Upper lobe of left lung (tissue), 6 donors: ENCODE measurements around the gene ZBTB9. TPM values are rescaled to one million over a fixed set of nuclear protein-coding genes. Genes with fewer than 3 reads are reported as not detected.
"Not testable (repeated sequence)": the region's sequence is repeated elsewhere in the genome, so short reads cannot be mapped to it uniquely, and the experiment has no call there.

Experiments used
- ATAC-seq, 2 donors: fragments of 200-7000 bp; cut with Tn5 transposase; one replicate each; pipeline ENCODE4 v1.9.1; 2022; ENCODE audit warnings: mild to moderate bottlenecking in 2 of 2, moderate library complexity in 2 of 2; ENCODE audit not compliant: low FRiP score in 2 of 2
- DNase-seq, 2 donors: peaks; one replicate each; pipeline ENCODE4 v3.0.0-alpha.2; 2019 to 2020
- H3K27ac ChIP-seq, 4 donors: fragments of 200-600 bp; sonication (generic); one replicate each; pipeline ENCODE4 v1.5.1; 2016 to 2019
- H3K27me3 ChIP-seq, 4 donors: fragments of 200-600 bp; sonication (generic); one replicate each; pipeline ENCODE4 v1.5.1; 2017 to 2019
- H3K36me3 ChIP-seq, 4 donors: fragments of 200-600 bp; sonication (generic); one replicate each; pipeline ENCODE4 v1.5.1; 2016 to 2019
- H3K4me1 ChIP-seq, 4 donors: fragments of 200-600 bp; sonication (generic); one replicate each; pipeline ENCODE4 v1.5.1; 2018 to 2019
- H3K4me3 ChIP-seq, 4 donors: fragments of 200-600 bp; sonication (generic); one replicate each; pipeline ENCODE4 v1.5.1; 2017 to 2019; ENCODE audit warnings: mild to moderate bottlenecking in 2 of 4, moderate library complexity in 1 of 4
- H3K9me3 ChIP-seq, 4 donors: fragments of 200-600 bp; sonication (generic); one replicate each; pipeline ENCODE4 v1.5.1; 2018 to 2019
- EP300 ChIP-seq, 4 donors: sonication (generic); formaldehyde crosslinking; IDR thresholded peaks; one replicate each; pipeline ENCODE4 v1.5.1; 2017; ENCODE audit warnings: antibody characterized with exemption in 4 of 4, control low read depth in 2 of 4
- POLR2A ChIP-seq, 4 donors: fragments of 450-650 bp; IDR thresholded peaks; one replicate each; pipeline ENCODE4 v1.5.1; 2016 to 2017; ENCODE audit warnings: antibody characterized with exemption in 4 of 4, mild to moderate bottlenecking in 2 of 4
- POLR2AphosphoS5 ChIP-seq, 2 donors: sonication (generic); formaldehyde crosslinking; IDR thresholded peaks; one replicate each; pipeline ENCODE4 v1.5.1; 2017; ENCODE audit warnings: antibody characterized with exemption in 2 of 2
- WGBS, 2 donors: methylation state at CpG; one replicate each; pipeline ENCODE4 v1.1.5; 2017 to 2018; 5-methylcytosine and 5-hydroxymethylcytosine counted together
- total RNA-seq, 6 donors: library from RNA; depleted of rRNA in 4 of 6; stranded (reverse); fragments of >200 nt in 4 of 6; gene quantifications; one replicate each; pipeline versions ENCODE4 v1.1.0 to v1.2.1, GENCODE V29; 2016 to 2021
- TF ChIP-seq, protein P1 (sequence below), 6 experiments: fragments of 450-650 bp in 4 of 6; fragments of 200-600 bp in 2 of 6; sonication (generic) in 2 of 6; IDR thresholded peaks; one replicate each; pipeline ENCODE4 v1.5.1; 2016 to 2019; ENCODE audit warnings: antibody characterized with exemption in 6 of 6
- donor health status: DM: no; HTN: no; CAD: no; lungs with moderate emphysema.
- donor health status: DM: no; HTN: yes; CAD: no; lungs with severe emphysema.

Gene ZBTB9
- total RNA-seq, 6 donors from 2014 or later, result 3.2 to 8.7 (median 6.1) TPM

DNA sequence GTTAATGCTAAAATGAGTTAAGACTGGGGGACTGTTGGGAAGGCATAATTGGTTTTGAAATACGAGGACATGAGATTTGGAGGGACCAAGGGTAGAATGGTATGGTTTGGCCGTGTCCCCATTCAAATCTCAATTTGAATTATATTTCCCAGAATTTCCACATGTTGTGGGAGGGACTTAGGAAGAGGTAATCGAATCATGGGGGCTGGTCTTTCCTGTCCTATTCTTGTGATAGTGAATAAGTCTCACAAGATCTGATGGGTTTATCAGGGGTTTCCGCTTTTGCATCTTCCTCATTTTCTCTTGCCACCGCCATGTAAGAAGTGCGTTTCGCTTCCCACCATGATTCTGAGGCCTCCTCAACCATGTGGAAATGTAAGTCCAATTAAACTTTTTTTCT lies 12.7 kb downstream of the ZBTB9 start:
- 73 to 82% methylated on average over 7 of the region's 7 CpGs for WGBS, 2 donors
- no peaks in the 10 kb centered on the region for H3K27me3 ChIP-seq
- no peaks in the 10 kb centered on the region for H3K4me1 ChIP-seq
- H3K36me3 ChIP-seq, result no peaks in the 10 kb centered on the region
- ATAC-seq, result no peak
- no peak overlapping the region for H3K4me3 ChIP-seq
- no peak overlapping the region for H3K27ac ChIP-seq
- H3K9me3 ChIP-seq, result no peaks in the 10 kb centered on the region
- TF ChIP-seq, protein P1, sequence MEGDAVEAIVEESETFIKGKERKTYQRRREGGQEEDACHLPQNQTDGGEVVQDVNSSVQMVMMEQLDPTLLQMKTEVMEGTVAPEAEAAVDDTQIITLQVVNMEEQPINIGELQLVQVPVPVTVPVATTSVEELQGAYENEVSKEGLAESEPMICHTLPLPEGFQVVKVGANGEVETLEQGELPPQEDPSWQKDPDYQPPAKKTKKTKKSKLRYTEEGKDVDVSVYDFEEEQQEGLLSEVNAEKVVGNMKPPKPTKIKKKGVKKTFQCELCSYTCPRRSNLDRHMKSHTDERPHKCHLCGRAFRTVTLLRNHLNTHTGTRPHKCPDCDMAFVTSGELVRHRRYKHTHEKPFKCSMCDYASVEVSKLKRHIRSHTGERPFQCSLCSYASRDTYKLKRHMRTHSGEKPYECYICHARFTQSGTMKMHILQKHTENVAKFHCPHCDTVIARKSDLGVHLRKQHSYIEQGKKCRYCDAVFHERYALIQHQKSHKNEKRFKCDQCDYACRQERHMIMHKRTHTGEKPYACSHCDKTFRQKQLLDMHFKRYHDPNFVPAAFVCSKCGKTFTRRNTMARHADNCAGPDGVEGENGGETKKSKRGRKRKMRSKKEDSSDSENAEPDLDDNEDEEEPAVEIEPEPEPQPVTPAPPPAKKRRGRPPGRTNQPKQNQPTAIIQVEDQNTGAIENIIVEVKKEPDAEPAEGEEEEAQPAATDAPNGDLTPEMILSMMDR (IDR thresholded peaks at IDR 0.05), result no peak
- TF ChIP-seq POLR2AphosphoS5 (IDR thresholded peaks at IDR 0.05) (no peak), EP300 (IDR thresholded peaks at IDR 0.05) (no peak), POLR2A (IDR thresholded peaks at IDR 0.05) (no peak)
- no peak for DNase-seq

DNA sequence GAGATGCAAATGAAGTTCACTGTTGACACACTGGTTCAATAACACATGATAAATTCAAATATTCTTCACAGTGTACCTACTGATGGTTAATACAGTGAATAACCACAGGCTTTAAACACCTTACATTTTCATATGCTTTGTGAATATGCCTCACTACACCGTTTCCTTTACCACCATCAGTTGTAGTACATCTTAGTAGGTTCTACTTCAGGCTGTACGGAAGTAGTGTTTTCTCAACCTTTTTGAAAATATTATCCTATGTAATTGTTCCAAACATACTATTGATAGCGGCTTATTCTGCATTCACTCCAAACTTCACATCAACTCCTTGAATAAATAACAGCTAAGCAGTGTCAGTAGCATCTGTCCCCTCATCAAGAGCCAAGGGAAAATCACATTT lies 15.3 kb downstream of the ZBTB9 start:
- H3K27me3 ChIP-seq, result no peaks in the 10 kb centered on the region
- H3K27ac ChIP-seq, result no peak overlapping the region
- ATAC-seq, result no peak
- TF ChIP-seq POLR2A (IDR thresholded peaks at IDR 0.05) (no peak), EP300 (IDR thresholded peaks at IDR 0.05) (no peak), POLR2AphosphoS5 (IDR thresholded peaks at IDR 0.05) (no peak)
- TF ChIP-seq, protein P1 (IDR thresholded peaks at IDR 0.05), result no peak
- H3K9me3 ChIP-seq, result no peaks in the 10 kb centered on the region
- no peak overlapping the region for H3K4me3 ChIP-seq
- 76 to 86% methylated on average over 3 of the region's 3 CpGs for WGBS, 2 donors
- no peaks in the 10 kb centered on the region for H3K36me3 ChIP-seq
- H3K4me1 ChIP-seq, result no peaks in the 10 kb centered on the region
- DNase-seq, result no peak

DNA sequence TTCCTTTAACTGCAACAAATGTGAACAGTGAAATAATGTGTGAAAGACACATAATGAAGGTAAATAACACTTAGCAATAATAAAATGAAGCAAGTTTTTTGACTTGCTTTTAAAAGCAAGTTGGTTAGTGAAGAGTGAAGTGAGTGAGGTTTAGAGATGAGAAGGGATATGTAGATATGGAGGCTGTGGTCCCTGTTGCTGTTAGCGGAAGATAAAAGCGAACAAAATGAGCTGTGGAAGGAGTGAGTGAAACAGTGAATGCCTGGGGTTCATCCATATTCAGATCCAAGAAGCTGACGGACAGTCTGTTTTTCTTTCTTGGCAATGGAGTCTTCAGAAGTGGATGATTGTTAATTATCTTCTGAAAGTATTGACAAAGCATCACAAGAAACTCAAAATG lies 23.5 kb downstream of the ZBTB9 start:
- no peak for DNase-seq

DNA sequence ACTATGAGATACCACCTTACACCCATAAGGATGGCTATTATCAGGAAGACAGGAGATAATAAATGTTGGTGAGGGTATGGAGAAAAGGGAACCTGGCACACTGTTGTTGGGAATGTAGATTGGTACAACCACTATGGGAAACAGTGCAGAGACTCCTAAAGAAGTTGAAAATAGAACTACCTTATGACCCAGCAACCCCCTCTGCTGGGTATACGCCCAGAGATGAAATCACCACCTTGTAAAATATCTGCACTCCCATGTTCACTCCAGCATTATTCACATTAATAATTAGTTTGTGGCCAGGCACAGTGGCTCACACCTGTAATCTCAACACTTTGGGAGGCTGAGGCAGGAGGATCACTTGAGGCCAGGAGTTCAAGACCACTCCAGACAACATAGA lies 26.8 kb downstream of the ZBTB9 start:
- no peak for DNase-seq
- H3K27me3 ChIP-seq, result no peaks in the 10 kb centered on the region
- H3K27ac ChIP-seq, result no peak overlapping the region
- H3K36me3 ChIP-seq, result no peaks in the 10 kb centered on the region
- TF ChIP-seq, protein P1 (IDR thresholded peaks at IDR 0.05), result no peak
- TF ChIP-seq POLR2AphosphoS5 (IDR thresholded peaks at IDR 0.05) (no peak), POLR2A (IDR thresholded peaks at IDR 0.05) (no peak), EP300 (IDR thresholded peaks at IDR 0.05) (no peak)
- ATAC-seq, result no peak
- WGBS, 2 donors, result 65 to 67% methylated on average over 1 of the region's 1 CpG
- no peaks in the 10 kb centered on the region for H3K4me1 ChIP-seq
- no peaks in the 10 kb centered on the region for H3K9me3 ChIP-seq
- H3K4me3 ChIP-seq, result no peak overlapping the region

More for the DNA sequence above, 23.5 kb downstream of the ZBTB9 start:
- Histone ChIP-seq H3K36me3 (no peaks in the 10 kb centered on the region), H3K4me1 (no peaks in the 10 kb centered on the region), H3K9me3 (no peaks in the 10 kb centered on the region), H3K27me3 (no peaks in the 10 kb centered on the region), H3K4me3 (no peak overlapping the region), H3K27ac (no peak overlapping the region)
- TF ChIP-seq POLR2AphosphoS5 (IDR thresholded peaks at IDR 0.05), result no peak
- TF ChIP-seq EP300 (IDR thresholded peaks at IDR 0.05), result no peak
- TF ChIP-seq, protein P1 (IDR thresholded peaks at IDR 0.05), result no peak
- TF ChIP-seq POLR2A (IDR thresholded peaks at IDR 0.05), result no peak
- no peak for ATAC-seq
- WGBS, 2 donors, result 75 to 79% methylated on average over 3 of the region's 3 CpGs

DNA sequence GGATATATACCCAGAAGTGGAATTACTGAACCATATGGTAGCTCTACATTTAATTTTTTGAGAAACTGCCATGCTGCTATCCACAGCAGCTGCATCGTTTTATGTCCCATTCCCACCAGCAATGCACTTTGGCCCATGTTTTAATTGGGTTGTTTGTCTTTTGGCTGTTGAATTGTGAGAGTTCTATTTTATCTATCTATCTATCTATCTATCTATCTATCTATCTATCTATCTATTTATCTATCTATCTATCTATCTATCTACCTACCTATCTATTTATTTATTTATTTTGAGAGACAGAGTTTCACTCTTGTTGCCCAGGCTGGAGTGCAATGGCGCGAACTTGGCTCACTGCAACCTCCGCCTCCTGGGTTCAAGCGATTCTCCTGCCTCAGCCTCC lies 28.2 kb downstream of the ZBTB9 start:
- WGBS, 2 donors, result 81 to 88% methylated on average over 5 of the region's 5 CpGs
- H3K4me3 ChIP-seq, H3K9me3 ChIP-seq, H3K4me1 ChIP-seq, DNase-seq, ATAC-seq, H3K27me3 ChIP-seq, H3K27ac ChIP-seq, H3K36me3 ChIP-seq: not testable (repeated sequence)
